Memory B cell (primary cell): ENCODE measurements around the gene IGF2BP2.
"Not testable (repeated sequence)": the region's sequence is repeated elsewhere in the genome, so short reads cannot be mapped to it uniquely, and the experiment has no call there.

Experiments
- ATAC-seq: fragments of 150-1000 bp; cut with Tn5 transposase; 2 replicates; pipeline ENCODE4 v1.10.0; 2021; ENCODE audit warnings: low read depth, mild to moderate bottlenecking, moderate library complexity
- DNase-seq, 2 donors: peaks; one replicate each; pipeline ENCODE4 v3.0.0; 2022; ENCODE audit warnings: low spot score in 2 of 2
- H3K27ac Mint-ChIP-seq: one replicate; pipeline ENCODE4 v1.8.0; 2022; ENCODE audit warnings: mild to moderate bottlenecking, moderate library complexity, mixed read lengths
- H3K27me3 Mint-ChIP-seq: one replicate; pipeline ENCODE4 v1.8.0; 2022; ENCODE audit warnings: mixed read lengths
- H3K36me3 Mint-ChIP-seq: one replicate; pipeline ENCODE4 v1.8.0; 2022; ENCODE audit warnings: mild to moderate bottlenecking, mixed read lengths
- H3K4me1 Mint-ChIP-seq: one replicate; pipeline ENCODE4 v1.8.0; 2022; ENCODE audit warnings: mixed read lengths
- H3K4me3 Mint-ChIP-seq: one replicate; pipeline ENCODE4 v1.8.0; 2022; ENCODE audit warnings: mild to moderate bottlenecking, moderate library complexity, mixed read lengths
- H3K9me3 Mint-ChIP-seq: one replicate; pipeline ENCODE4 v1.8.0; 2022; ENCODE audit warnings: mixed read lengths

Gene IGF2BP2

GRCh38 chr3:185825006-185825638 lies at the start of gene IGF2BP2:
Gene IGF2BP2, minus strand, starts transcription at chr3:185825042. Its CDS starts 82 bp downstream, at chr3:185824960.
- H3K27ac Mint-ChIP-seq, result peak within 1 kb of the TSS; percentile 76
- DNase-seq, result peak; percentile 24 to 46
- H3K36me3 Mint-ChIP-seq, result peaks cover 2% of the 10 kb centered on the region
- no peaks in the 10 kb centered on the region for H3K9me3 Mint-ChIP-seq
- peak within 1 kb of the TSS; percentile 92 for H3K4me3 Mint-ChIP-seq
- peaks cover 24% of the 10 kb centered on the region for H3K27me3 Mint-ChIP-seq
- ATAC-seq, result peak; percentile 77
- H3K4me1 Mint-ChIP-seq, result peaks cover 5% of the 10 kb centered on the region

GRCh38 chr3:185874119-185874518 lies 49.3 kb upstream of the IGF2BP2 start:
- Mint-ChIP-seq H3K4me1 (peaks cover 4% of the 10 kb centered on the region), H3K27ac (peak overlapping the region; percentile 58), H3K4me3 (no peak overlapping the region), H3K36me3 (no peaks in the 10 kb centered on the region), H3K9me3 (no peaks in the 10 kb centered on the region), H3K27me3 (peaks cover 7% of the 10 kb centered on the region)
- ATAC-seq (no peak), DNase-seq (no peak)

GRCh38 chr3:185867650-185868049 lies 42.8 kb upstream of the IGF2BP2 start:
- H3K36me3 Mint-ChIP-seq, result no peaks in the 10 kb centered on the region
- no peak overlapping the region for H3K4me3 Mint-ChIP-seq
- H3K27ac Mint-ChIP-seq, result no peak overlapping the region
- H3K9me3 Mint-ChIP-seq, result peaks cover under 1% of the 10 kb centered on the region
- H3K27me3 Mint-ChIP-seq, result peaks cover 3% of the 10 kb centered on the region
- DNase-seq, result no peak
- no peak for ATAC-seq
- no peaks in the 10 kb centered on the region for H3K4me1 Mint-ChIP-seq

GRCh38 chr3:185866995-185867394 lies 42.2 kb upstream of the IGF2BP2 start:
- no peak overlapping the region for H3K27ac Mint-ChIP-seq
- ATAC-seq (no peak), DNase-seq (no peak)
- peaks cover 2% of the 10 kb centered on the region for H3K9me3 Mint-ChIP-seq
- peaks cover 3% of the 10 kb centered on the region for H3K27me3 Mint-ChIP-seq
- no peaks in the 10 kb centered on the region for H3K4me1 Mint-ChIP-seq
- H3K4me3 Mint-ChIP-seq, result no peak overlapping the region
- H3K36me3 Mint-ChIP-seq, result no peaks in the 10 kb centered on the region

- no peak overlapping the region for H3K27ac Mint-ChIP-seq
- no peak overlapping the region for H3K4me3 Mint-ChIP-seq
- no peaks in the 10 kb centered on the region for H3K4me1 Mint-ChIP-seq
- peaks cover 3% of the 10 kb centered on the region for H3K27me3 Mint-ChIP-seq
- H3K9me3 Mint-ChIP-seq, result peaks cover 2% of the 10 kb centered on the region
- no peaks in the 10 kb centered on the region for H3K36me3 Mint-ChIP-seq
- DNase-seq (no peak), ATAC-seq (no peak)
Measured at GRCh38 chr3:185866555-185866954, 41.7 kb upstream of the IGF2BP2 start.

- Mint-ChIP-seq H3K4me3 (no peak overlapping the region), H3K36me3 (no peaks in the 10 kb centered on the region), H3K27ac (no peak overlapping the region), H3K4me1 (no peaks in the 10 kb centered on the region), H3K9me3 (peaks cover 2% of the 10 kb centered on the region), H3K27me3 (peaks cover 1% of the 10 kb centered on the region)
- ATAC-seq, result no peak
- DNase-seq, result no peak
Measured at GRCh38 chr3:185865247-185865646, 40.4 kb upstream of the IGF2BP2 start.

GRCh38 chr3:185864767-185865166 lies 39.9 kb upstream of the IGF2BP2 start:
- H3K9me3 Mint-ChIP-seq, result peaks cover 2% of the 10 kb centered on the region
- no peak for ATAC-seq
- H3K27me3 Mint-ChIP-seq, result peaks cover 1% of the 10 kb centered on the region

GRCh38 chr3:185862920-185863319 lies 38.1 kb upstream of the IGF2BP2 start:
- Mint-ChIP-seq H3K27ac (no peak overlapping the region), H3K9me3 (peaks cover 2% of the 10 kb centered on the region), H3K36me3 (no peaks in the 10 kb centered on the region), H3K4me1 (no peaks in the 10 kb centered on the region), H3K27me3 (peaks cover 6% of the 10 kb centered on the region), H3K4me3 (no peak overlapping the region)
- DNase-seq (no peak), ATAC-seq (no peak)

More at GRCh38 chr3:185864767-185865166, 39.9 kb upstream of the IGF2BP2 start:
- no peaks in the 10 kb centered on the region for H3K4me1 Mint-ChIP-seq
- no peak overlapping the region for H3K4me3 Mint-ChIP-seq
- DNase-seq, result no peak
- no peak overlapping the region for H3K27ac Mint-ChIP-seq
- H3K36me3 Mint-ChIP-seq, result no peaks in the 10 kb centered on the region

GRCh38 chr3:185859294-185859972 lies 34.6 kb upstream of the IGF2BP2 start:
- no peak for DNase-seq
- H3K27ac Mint-ChIP-seq, result no peak overlapping the region
- H3K36me3 Mint-ChIP-seq, result peaks cover 4% of the 10 kb centered on the region
- peaks cover 5% of the 10 kb centered on the region for H3K27me3 Mint-ChIP-seq
- no peak overlapping the region for H3K4me3 Mint-ChIP-seq
- H3K9me3 Mint-ChIP-seq, result peaks cover 11% of the 10 kb centered on the region
- ATAC-seq, result no peak
- H3K4me1 Mint-ChIP-seq, result no peaks in the 10 kb centered on the region

- Mint-ChIP-seq H3K27ac (no peak overlapping the region), H3K4me3 (no peak overlapping the region), H3K9me3 (peaks cover 11% of the 10 kb centered on the region), H3K4me1 (no peaks in the 10 kb centered on the region), H3K27me3 (peaks cover 5% of the 10 kb centered on the region), H3K36me3 (peaks cover 4% of the 10 kb centered on the region)
- ATAC-seq (no peak), DNase-seq (no peak)
Measured at GRCh38 chr3:185858502-185859225, 33.8 kb upstream of the IGF2BP2 start.

GRCh38 chr3:185857208-185857607 lies 32.4 kb upstream of the IGF2BP2 start:
- H3K4me1 Mint-ChIP-seq, result no peaks in the 10 kb centered on the region
- DNase-seq (no peak), ATAC-seq (no peak)
- H3K9me3 Mint-ChIP-seq, result peaks cover 9% of the 10 kb centered on the region
- H3K27me3 Mint-ChIP-seq, result peaks cover 8% of the 10 kb centered on the region
- no peak overlapping the region for H3K4me3 Mint-ChIP-seq
- H3K36me3 Mint-ChIP-seq, result peaks cover 4% of the 10 kb centered on the region
- no peak overlapping the region for H3K27ac Mint-ChIP-seq

DNA sequence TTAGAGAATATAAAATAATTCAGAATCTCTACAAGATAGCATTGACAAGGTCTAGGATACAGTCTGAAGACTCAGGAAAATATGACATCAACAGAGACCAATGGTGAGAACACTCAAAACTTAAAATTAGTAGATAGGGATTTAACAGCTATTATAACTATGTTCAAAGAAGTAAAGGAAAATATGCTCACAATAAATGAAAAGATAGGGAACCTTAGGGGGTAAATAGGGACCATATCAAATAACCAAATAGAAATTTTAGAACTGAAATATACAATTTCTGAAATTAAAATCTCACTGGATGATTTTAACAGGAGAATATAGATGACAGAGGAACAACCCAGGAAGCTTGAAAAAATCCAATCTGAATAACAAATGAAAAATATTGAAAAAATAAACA lies 31.8 kb upstream of the IGF2BP2 start:
- H3K27ac Mint-ChIP-seq, result no peak overlapping the region
- ATAC-seq (no peak), DNase-seq (no peak)

DNA sequence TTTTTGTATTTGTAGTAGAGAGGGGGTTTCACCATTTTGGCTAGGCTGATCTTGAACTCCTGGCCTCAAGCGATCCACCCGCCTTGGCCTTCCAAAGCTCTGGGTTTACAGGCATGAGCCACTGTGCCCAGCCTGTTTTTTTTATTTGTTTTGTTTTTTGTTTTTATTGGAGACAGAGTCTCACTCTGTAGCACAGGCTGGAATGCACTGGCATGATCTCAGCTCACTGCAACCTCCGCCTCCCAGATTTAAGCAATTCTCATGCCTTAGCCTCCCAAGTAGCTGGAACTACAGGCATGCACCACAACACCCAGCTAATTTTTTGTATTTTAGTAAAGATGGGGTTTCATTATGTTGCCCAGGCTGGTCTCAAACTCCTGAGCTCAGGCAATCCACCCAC lies 28.9 kb upstream of the IGF2BP2 start:
- not testable (repeated sequence) for H3K36me3 Mint-ChIP-seq, DNase-seq, H3K4me3 Mint-ChIP-seq, H3K9me3 Mint-ChIP-seq, H3K4me1 Mint-ChIP-seq, ATAC-seq, H3K27me3 Mint-ChIP-seq, H3K27ac Mint-ChIP-seq

More for the DNA sequence above, 31.8 kb upstream of the IGF2BP2 start:
- peaks cover 8% of the 10 kb centered on the region for H3K27me3 Mint-ChIP-seq
- H3K4me1 Mint-ChIP-seq, result no peaks in the 10 kb centered on the region
- no peak overlapping the region for H3K4me3 Mint-ChIP-seq
- peaks cover 9% of the 10 kb centered on the region for H3K9me3 Mint-ChIP-seq
- peaks cover 4% of the 10 kb centered on the region for H3K36me3 Mint-ChIP-seq

DNA sequence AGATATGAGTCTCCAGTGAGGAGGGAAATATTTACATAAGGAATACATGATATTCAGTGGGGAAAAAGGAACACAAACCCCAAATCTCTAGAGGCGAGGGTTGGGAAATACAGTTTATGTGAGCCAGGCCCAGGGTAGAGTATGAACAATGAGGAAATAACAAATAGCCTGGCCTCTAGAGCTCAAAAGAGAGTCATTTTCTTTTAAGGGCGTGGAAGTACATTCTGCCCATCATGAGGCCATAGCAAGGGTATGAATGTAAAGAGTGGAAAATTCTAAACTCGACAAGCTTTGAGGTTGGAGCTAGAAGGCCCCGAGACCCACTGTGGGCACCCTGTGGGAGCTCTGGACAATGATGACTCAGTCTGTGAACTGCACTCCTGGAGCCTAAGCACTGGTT lies 27.8 kb upstream of the IGF2BP2 start:
- peaks cover 9% of the 10 kb centered on the region for H3K9me3 Mint-ChIP-seq
- peaks cover 3% of the 10 kb centered on the region for H3K27me3 Mint-ChIP-seq
- no peak for DNase-seq
- no peak overlapping the region for H3K27ac Mint-ChIP-seq
- H3K4me3 Mint-ChIP-seq, result no peak overlapping the region
- H3K4me1 Mint-ChIP-seq, result no peaks in the 10 kb centered on the region
- peaks cover 4% of the 10 kb centered on the region for H3K36me3 Mint-ChIP-seq
- no peak for ATAC-seq
